HG03342 (cell line): ENCODE data around the gene ELL.

Experiments used
- ATAC-seq: cut with Tn5 transposase; IDR thresholded peaks from one replicate; pipeline ENCODE4 v1.9.1; 2021; ENCODE audit warnings: mild to moderate bottlenecking, moderate library complexity; ENCODE audit not compliant: unreplicated experiment

ELL gene

GRCh38 chr19:18506101-18506930, 15.6 kb downstream of the ELL start:
- no peak for ATAC-seq

GRCh38 chr19:18504886-18505610, 16.8 kb downstream of the ELL start:
- no peak for ATAC-seq

GRCh38 chr19:18503971-18504885, 17.6 kb downstream of the ELL start:
- ATAC-seq: peak; percentile 76

DNA sequence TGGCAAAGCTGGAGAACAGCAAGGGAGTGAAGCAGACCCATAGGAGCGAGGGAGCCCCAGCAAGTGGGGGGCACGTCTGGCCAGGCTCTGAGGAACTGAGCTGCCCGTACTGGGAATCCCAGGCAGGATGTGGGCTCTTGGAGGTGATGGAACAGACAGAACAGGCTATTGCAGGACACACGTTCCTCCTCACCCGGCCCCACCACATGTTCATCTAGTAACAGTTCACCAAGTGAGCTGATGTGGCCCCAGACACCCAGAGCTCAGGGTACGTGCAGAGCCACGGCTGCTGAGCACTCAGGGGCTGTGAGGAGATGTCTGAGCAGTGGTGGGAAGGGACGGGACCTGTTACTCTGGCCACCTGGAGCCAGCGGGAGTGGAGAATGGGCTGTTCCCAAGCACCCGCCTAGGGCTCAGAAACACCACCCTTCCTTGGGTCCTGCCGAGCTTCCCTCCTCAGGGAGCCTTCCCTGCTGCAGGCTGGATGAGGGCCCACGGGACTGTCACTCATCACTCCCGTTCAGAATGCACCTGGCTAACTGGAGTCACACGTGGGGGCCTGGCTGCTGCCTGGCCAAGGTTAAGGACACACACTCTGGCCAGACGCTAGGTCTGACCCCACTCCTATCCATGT, 18.4 kb downstream of the ELL start:
- ATAC-seq: no peak

GRCh38 chr19:18502638-18503294, 19.1 kb downstream of the ELL start:
- ATAC-seq: no peak

GRCh38 chr19:18502246-18502637, 19.6 kb downstream of the ELL start:
- ATAC-seq: no peak

DNA sequence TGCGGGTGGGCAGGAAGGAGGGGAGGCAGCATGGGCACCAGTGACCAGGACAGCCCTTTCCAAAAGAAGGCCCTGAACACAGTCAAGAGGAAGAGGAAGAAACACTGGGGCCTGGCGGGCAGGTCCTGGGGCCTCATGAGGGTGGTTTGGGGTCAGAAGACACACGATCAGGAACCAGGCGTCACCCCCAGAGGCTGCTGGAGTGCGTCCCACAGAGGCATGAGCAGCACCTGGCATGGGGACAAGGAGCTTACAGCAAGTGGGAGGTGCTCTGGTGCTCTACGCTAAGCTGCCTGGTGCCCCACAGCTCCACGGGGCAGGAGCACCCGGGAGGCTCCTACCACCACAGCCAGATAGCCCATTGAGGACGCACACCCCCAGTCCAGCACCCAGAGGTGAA, 20.0 kb downstream of the ELL start:
- no peak for ATAC-seq

- no peak for ATAC-seq
These were observed 20.5 kb downstream of the ELL start for GRCh38 chr19:18501351-18501750.

DNA sequence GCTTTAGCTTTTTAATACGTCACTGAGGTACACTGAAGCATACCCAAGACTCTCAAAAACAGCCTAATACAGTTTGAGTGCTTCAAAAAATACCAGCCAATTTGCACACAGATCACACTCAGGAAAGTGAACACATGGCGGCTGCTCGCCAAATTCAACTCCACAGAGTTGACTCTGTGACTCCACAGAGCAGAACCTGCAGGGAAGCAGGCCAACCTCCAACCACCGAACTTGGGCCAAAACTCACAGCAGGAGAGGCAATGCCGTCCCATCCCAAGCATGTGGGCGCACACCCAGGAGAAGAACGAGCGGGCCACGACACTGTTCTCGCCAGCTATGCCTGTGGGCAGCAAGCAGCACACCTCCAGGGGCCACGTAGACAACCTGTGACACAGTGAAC, 21.1 kb downstream of the ELL start:
- ATAC-seq: no peak

DNA sequence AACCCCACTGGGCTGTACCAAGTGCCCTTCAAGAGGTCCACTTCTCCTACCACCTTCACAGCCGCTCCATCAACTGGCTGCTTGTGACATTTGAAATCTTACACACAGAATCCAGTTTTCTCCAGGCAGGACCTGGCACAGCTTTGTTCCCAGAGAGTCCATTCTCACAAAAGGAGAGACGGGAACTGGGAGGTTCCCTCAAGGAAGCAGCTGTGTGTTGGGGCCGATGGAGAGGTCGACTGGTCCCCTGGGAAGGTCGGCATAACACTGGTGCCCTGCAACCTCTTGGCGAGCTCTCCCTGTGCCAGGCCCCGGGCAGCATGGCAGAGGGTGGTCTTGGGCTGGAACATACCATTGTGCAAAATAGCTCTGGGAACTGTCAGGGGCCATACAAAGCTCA, 21.5 kb downstream of the ELL start:
- ATAC-seq: no peak

DNA sequence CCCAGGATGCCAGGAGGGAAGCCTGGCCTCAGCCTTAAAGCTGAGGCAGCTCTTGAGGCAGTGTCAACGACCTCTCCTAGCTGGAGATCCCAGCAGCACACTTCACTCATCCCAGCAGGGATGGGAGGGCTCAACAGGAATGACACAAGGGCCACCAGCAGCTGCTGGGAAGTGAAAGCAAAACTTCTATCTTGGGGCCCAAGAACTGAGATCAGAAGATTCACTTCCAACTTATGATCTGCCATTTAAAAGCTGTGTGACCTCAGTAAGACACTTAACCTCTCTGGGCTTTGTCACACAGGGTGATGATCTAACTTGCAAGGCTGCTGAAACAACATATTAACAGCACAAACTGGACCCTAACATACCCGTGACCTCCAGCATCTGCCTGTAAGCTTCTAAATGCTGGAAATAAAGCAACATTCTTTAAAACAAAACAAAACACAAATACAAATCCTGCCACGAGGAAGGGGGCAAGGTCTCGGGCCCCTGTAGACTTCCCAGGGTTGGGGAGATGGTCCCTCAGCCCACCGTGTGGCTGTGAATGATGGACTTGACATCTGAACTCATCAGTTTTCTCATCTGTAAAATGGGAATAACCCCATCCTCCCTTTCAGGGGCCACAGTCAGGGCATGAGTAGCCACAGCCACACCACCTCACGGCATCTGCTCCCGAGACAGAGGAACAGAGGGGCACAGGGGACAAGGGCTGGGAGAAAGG, 22.7 kb downstream of the ELL start:
- ATAC-seq: no peak

GRCh38 chr19:18496980-18497256, 25.0 kb downstream of the ELL start:
- no peak for ATAC-seq

GRCh38 chr19:18496167-18496979, 25.5 kb downstream of the ELL start:
- ATAC-seq: no peak

DNA sequence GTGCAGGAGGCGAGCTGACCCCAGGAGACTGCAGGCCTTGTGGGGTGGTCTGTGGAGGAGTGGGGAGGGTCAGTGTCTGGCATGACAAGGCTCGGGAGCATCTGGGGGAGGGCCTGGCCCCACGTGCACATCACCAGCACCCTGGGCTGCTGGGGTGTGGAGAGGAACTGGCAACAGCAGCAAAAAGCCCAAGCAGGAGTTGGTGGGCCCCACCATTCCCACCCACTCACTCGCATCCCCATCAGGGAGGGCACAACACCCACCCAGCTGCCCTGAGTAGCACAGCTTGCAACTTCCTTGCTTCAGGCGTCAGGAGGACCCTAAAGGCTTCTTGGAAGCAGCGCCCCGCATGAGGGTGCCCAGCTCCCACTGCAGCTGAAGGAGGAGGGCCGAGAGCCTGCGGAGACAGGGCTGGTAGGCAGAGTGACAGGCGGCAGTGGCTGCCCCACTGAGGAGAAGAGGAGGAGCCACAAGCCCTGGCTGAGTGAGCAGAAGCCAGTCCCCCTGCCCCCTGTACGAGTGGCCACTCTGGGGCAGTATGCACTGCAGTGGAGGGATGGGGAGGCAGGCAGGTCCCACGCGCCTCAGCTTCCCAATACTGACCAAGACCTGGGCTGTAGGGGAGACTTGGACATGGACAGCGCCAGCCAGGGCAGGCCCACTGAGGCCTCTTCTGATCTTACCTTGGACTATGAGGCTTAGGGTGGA, 26.5 kb downstream of the ELL start:
- no peak for ATAC-seq

- ATAC-seq: no peak
These were observed 27.6 kb downstream of the ELL start for GRCh38 chr19:18494267-18494607.

GRCh38 chr19:18493440-18494266, 28.2 kb downstream of the ELL start:
- ATAC-seq: no peak
